WTC11 (cell line): ENCODE results near the gene MYH14. TPM values are rescaled to one million over a fixed set of nuclear protein-coding genes. Genes with fewer than 3 reads are reported as not detected.

Source experiments
- ATAC-seq: fragments of 200-7000 bp; cut with Tn5 transposase; 2 replicates; pipeline ENCODE4 v1.10.0; 2021; ENCODE audit warnings: mild to moderate bottlenecking, moderate library complexity
- CTCF ChIA-PET: fragments of 300-600 bp; sonication (Branson Sonifier 250); formaldehyde crosslinking; loops from one replicate; lab custom pipeline; 2021; ENCODE audit warnings: antibody characterized with exemption; lab: Charles Lee
- POLR2A ChIA-PET: fragments of 350-600 bp; sonication (Branson Sonifier 250); formaldehyde crosslinking; loops from one replicate; lab custom pipeline; 2021; ENCODE audit warnings: antibody characterized with exemption; lab: Charles Lee
- DNase-seq: peaks from one replicate; pipeline ENCODE4 v3.0.0; 2021; ENCODE audit warnings: low spot score
- H3K27ac Mint-ChIP-seq: 2 replicates; pipeline ENCODE4 v1.8.0; 2021; ENCODE audit warnings: mixed read lengths
- H3K27me3 Mint-ChIP-seq: 2 replicates; pipeline ENCODE4 v1.8.0; 2021; ENCODE audit warnings: low read depth, mild to moderate bottlenecking, moderate library complexity, mixed read lengths
- H3K36me3 Mint-ChIP-seq: 2 replicates; pipeline ENCODE4 v1.8.0; 2021; ENCODE audit warnings: mixed read lengths
- H3K4me1 Mint-ChIP-seq: 2 replicates; pipeline ENCODE4 v1.8.0; 2022; ENCODE audit warnings: mixed read lengths
- H3K4me3 Mint-ChIP-seq: 2 replicates; pipeline ENCODE4 v1.8.0; 2021; ENCODE audit warnings: mild to moderate bottlenecking, moderate library complexity, mixed read lengths
- H3K9me3 Mint-ChIP-seq: 2 replicates; pipeline ENCODE4 v1.8.0; 2021; ENCODE audit warnings: mixed read lengths
- CREM ChIP-seq: sonication (generic); formaldehyde crosslinking; IDR thresholded peaks from 2 replicates; pipeline ENCODE4 v1.8.1; 2022; ENCODE audit warnings: mild to moderate bottlenecking, missing genetic modification reagents, moderate library complexity
- GRHL2 ChIP-seq: fragments of 250-450 bp; sonication (Bioruptor Pico); IDR thresholded peaks from 2 replicates; pipeline ENCODE4 v1.8.0; 2022; ENCODE audit warnings: mild to moderate bottlenecking, moderate library complexity; ENCODE audit not compliant: insufficient replicate concordance, severe bottlenecking
- HMGA2 ChIP-seq: fragments of 250-450 bp; sonication (Bioruptor Pico); IDR thresholded peaks from 2 replicates; pipeline ENCODE4 v1.4.0; 2021; ENCODE audit warnings: mild to moderate bottlenecking, moderate library complexity
- JAZF1 ChIP-seq: fragments of 250-450 bp; sonication (Bioruptor Pico); IDR thresholded peaks from 2 replicates; pipeline ENCODE4 v1.9.0; 2021; ENCODE audit warnings: moderate library complexity, mild to moderate bottlenecking, inconsistent platforms
- MXD4 ChIP-seq: fragments of 250-450 bp; sonication (Bioruptor Pico); IDR thresholded peaks from 2 replicates; pipeline ENCODE4 v1.8.0; 2021; ENCODE audit warnings: mild to moderate bottlenecking, moderate library complexity, borderline replicate concordance
- NR3C1 ChIP-seq: sonication (generic); formaldehyde crosslinking; conservative IDR thresholded peaks from 2 replicates; pipeline ENCODE4 v1.8.1; 2023; ENCODE audit warnings: low read depth, mild to moderate bottlenecking, missing genetic modification reagents
- OVOL2 ChIP-seq: fragments of 250-450 bp; sonication (Bioruptor Pico); IDR thresholded peaks from 2 replicates; pipeline ENCODE4 v1.9.0; 2021; ENCODE audit warnings: mild to moderate bottlenecking, borderline replicate concordance
- RELA ChIP-seq: sonication (generic); formaldehyde crosslinking; IDR thresholded peaks from 2 replicates; pipeline ENCODE4 v1.8.1; 2022; ENCODE audit warnings: missing genetic modification reagents, mild to moderate bottlenecking, borderline replicate concordance
- TCF7 ChIP-seq: sonication (generic); formaldehyde crosslinking; IDR thresholded peaks from 2 replicates; pipeline ENCODE4 v1.8.0; 2022; ENCODE audit warnings: mild to moderate bottlenecking, low read depth, missing genetic modification reagents, moderate library complexity
- ZNF219 ChIP-seq: sonication (generic); formaldehyde crosslinking; IDR thresholded peaks from 2 replicates; pipeline ENCODE4 v1.8.0; 2023; ENCODE audit warnings: missing genetic modification reagents, mild to moderate bottlenecking, borderline replicate concordance
- ZNF423 ChIP-seq: fragments of 250-450 bp; sonication (Bioruptor Pico); IDR thresholded peaks from 2 replicates; pipeline ENCODE4 v2.1.2; 2022; ENCODE audit warnings: mild to moderate bottlenecking, moderate library complexity
- total RNA-seq: library from RNA; stranded (reverse); gene quantifications from 3 replicates; pipeline ENCODE4 v1.2.3, GENCODE V29; 2021
- TF ChIP-seq, protein P1 (sequence below): sonication (generic); formaldehyde crosslinking; IDR thresholded peaks from 2 replicates; pipeline ENCODE4 v1.8.0; 2022; ENCODE audit warnings: mild to moderate bottlenecking, missing genetic modification reagents
- TF ChIP-seq, protein P2 (sequence below): sonication (generic); formaldehyde crosslinking; IDR thresholded peaks from 2 replicates; pipeline ENCODE4 v1.8.1; 2023; ENCODE audit warnings: mild to moderate bottlenecking, missing genetic modification reagents
- TF ChIP-seq, protein P3 (sequence below): fragments of 250-450 bp; sonication (Bioruptor Pico); conservative IDR thresholded peaks from 2 replicates; pipeline ENCODE4 v1.9.0; 2021; ENCODE audit warnings: mild to moderate bottlenecking
- TF ChIP-seq, protein P4 (sequence below): sonication (generic); formaldehyde crosslinking; IDR thresholded peaks from 2 replicates; pipeline ENCODE4 v1.8.1; 2022; ENCODE audit warnings: low read depth, mild to moderate bottlenecking, moderate library complexity, missing genetic modification reagents, borderline replicate concordance

The MYH14 gene
- total RNA-seq, 1 experiment from 2014 or later, result 25.8 TPM

DNA sequence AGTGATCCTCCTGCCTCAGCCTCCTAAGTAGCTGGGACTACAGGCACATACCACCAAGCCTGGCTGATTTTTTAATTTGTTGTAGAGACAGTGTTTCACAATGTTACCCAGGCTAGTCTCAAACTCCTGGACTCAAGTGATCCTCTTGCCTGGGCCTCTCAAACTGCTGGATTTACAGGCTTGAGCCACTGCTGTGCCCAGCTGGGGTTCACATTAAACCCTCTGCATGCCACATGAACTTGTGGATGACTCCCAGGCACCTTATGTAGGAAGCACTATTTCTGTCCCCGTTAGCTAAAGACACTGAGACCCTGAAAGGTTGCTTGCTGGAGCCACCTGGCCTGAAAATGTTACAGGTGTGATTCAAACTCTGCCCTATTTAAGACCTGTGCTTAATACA lies 10.5 kb downstream of the MYH14 start:
- DNase-seq, result no peak
- POLR2A ChIA-PET, result no interaction called here
- no peak for TF ChIP-seq MXD4 (CRISPR knock-in tag)
- TF ChIP-seq, protein P1, sequence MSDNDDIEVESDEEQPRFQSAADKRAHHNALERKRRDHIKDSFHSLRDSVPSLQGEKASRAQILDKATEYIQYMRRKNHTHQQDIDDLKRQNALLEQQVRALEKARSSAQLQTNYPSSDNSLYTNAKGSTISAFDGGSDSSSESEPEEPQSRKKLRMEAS (CRISPR knock-in tag), result no peak
- no peak for TF ChIP-seq ZNF219 (CRISPR knock-in tag)
- TF ChIP-seq, all 79 proteins: peak for 0
- Mint-ChIP-seq H3K36me3 (peaks cover 27% of the 10 kb centered on the region), H3K27me3 (no peaks in the 10 kb centered on the region), H3K27ac (peak overlapping the region; percentile 57; the same call in 1 of the 2 replicates), H3K4me3 (no peak overlapping the region), H3K9me3 (peaks cover 8% of the 10 kb centered on the region), H3K4me1 (peaks cover 11% of the 10 kb centered on the region)
- no peak for ATAC-seq
- CTCF ChIA-PET, result interaction anchor here (1.0 to 3.5 kb wide), 5 partner anchors 9 to 48 kb away, joined by 3 to 14 read pairs (median 5); no protein-coding TSS in a partner anchor

DNA sequence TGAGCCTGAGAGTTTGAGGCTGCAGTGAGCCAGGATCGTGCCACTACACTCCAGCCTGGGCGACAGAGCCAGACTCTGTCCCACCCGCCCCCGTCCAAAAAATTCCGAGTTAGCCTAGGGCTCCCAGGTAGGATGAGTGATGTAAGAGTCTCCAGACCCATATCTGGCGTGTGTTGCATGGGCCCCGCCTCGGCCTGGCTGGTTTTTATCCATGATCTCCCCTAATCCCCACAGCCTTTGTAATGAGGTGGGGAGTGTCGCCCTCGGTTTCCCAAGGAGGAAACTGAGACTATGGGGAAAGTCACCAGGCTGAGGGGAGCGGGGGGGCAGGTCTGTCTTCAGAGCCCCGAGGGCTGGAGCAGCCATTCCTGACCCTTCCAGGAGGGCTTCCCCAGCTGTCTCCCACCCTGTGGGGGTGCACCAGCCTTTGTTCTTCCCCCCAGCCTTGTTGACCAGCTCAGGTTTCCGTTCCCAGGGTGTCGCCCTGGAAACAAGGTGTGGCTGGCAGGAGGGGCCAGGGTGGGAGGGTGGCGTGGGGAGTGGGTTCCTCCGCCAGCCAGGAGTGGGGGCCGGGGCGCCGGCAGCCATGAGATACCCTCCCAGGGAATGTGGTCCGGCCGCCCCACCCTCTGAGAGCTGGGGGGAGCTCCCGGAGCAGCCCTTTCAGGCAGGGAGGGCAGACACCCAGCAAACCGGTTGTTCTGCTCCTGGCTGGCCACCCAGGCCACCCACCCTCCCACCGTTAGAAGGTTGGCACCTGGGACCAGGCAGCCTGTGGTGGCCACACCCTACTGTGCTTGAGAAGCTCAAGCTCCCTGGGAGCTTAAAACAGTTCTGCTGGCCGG lies 11.5 kb downstream of the MYH14 start:
- ChIA-PET CTCF (interaction anchor here (0.6 to 3.5 kb wide), 13 partner anchors 12 to 1722 kb away, joined by 3 to 14 read pairs (median 3); partner anchors contain the start of gene KCNC3), POLR2A (interaction anchor here (0.6 to 1.2 kb wide), 3 partner anchors 19 to 114 kb away, joined by 3 read pairs; partner anchors contain the start of gene KCNC3)
- TF ChIP-seq ZNF423 (CRISPR knock-in tag), result peak; percentile 53; the same call in 1 of the 2 replicates
- TF ChIP-seq, protein P2, sequence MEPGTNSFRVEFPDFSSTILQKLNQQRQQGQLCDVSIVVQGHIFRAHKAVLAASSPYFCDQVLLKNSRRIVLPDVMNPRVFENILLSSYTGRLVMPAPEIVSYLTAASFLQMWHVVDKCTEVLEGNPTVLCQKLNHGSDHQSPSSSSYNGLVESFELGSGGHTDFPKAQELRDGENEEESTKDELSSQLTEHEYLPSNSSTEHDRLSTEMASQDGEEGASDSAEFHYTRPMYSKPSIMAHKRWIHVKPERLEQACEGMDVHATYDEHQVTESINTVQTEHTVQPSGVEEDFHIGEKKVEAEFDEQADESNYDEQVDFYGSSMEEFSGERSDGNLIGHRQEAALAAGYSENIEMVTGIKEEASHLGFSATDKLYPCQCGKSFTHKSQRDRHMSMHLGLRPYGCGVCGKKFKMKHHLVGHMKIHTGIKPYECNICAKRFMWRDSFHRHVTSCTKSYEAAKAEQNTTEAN (CRISPR knock-in tag), result no peak
- Mint-ChIP-seq H3K27me3 (no peaks in the 10 kb centered on the region), H3K4me1 (peaks cover 11% of the 10 kb centered on the region), H3K36me3 (peaks cover 27% of the 10 kb centered on the region), H3K27ac (no peak overlapping the region), H3K4me3 (no peak overlapping the region), H3K9me3 (peaks cover 8% of the 10 kb centered on the region)
- peak; percentile 61; the same call in 1 of the 2 replicates for ATAC-seq
- DNase-seq, result peak; percentile 55

DNA sequence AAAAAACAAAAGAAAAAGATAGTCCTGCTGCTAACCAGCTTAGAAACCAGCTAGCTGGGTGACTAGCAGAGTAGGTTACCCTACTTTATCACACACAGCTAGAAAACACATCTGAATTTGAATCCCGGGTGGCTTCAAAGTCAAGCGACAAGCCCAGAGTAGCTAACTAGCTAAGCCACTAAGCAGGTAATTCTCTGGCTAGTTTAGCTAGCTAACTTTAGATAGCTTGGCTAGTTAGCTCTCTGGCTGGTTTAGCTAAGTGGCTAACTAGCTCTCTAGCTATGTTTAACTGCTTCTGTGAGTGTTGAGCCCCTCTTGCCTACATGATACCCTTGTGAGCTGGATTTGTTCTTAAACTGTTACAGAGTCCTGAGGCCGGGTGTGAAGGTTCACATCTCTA lies 12.4 kb downstream of the MYH14 start:
- TF ChIP-seq NR3C1 (CRISPR knock-in tag), result no peak
- no peak for TF ChIP-seq CREM (CRISPR knock-in tag)
- no peak for TF ChIP-seq RELA
- TF ChIP-seq OVOL2, result no peak
- TF ChIP-seq, protein P3, sequence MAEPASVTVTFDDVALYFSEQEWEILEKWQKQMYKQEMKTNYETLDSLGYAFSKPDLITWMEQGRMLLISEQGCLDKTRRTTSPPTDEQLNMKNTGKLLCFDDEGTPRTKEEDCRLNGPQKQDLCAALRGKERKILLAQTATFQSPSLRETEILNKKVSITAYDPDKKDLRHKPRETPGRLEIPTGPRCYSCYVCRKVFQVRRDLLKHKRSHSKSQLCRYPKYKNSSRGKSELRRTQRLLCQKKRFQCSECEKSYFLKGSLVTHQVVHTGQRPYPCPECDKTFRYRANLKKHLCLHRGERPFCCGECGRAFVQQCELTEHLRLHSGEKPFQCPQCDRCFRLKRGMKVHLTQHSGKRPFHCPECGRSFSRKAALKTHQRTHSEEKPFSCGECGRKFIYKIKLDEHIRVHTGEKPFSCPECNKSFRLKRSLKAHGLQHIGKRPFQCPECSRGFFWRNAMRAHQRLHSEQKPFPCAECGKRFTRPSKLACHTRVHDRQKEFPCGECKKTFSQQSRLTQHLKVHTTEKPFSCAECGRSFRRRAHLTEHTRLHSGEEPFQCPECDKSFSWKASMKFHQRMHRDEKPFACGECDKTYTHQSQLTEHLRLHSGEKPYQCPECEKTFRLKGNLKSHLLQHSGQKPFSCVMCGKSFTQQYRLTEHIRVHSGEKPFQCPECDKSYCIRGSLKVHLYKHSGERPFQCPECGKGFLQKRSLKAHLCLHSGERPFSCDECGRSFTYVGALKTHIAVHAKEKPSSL, result no peak
- TF ChIP-seq GRHL2, result no peak
- TF ChIP-seq JAZF1 (CRISPR knock-in tag), result no peak
- TF ChIP-seq, protein P4, sequence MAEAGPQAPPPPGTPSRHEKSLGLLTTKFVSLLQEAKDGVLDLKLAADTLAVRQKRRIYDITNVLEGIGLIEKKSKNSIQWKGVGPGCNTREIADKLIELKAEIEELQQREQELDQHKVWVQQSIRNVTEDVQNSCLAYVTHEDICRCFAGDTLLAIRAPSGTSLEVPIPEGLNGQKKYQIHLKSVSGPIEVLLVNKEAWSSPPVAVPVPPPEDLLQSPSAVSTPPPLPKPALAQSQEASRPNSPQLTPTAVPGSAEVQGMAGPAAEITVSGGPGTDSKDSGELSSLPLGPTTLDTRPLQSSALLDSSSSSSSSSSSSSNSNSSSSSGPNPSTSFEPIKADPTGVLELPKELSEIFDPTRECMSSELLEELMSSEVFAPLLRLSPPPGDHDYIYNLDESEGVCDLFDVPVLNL, result no peak
- no peak for TF ChIP-seq HMGA2
- TF ChIP-seq TCF7 (CRISPR knock-in tag), result no peak
- no peak for TF ChIP-seq ZNF423 (CRISPR knock-in tag)
- TF ChIP-seq, all 79 proteins: peak for 0
- Mint-ChIP-seq H3K36me3 (peaks cover 26% of the 10 kb centered on the region), H3K27me3 (no peaks in the 10 kb centered on the region), H3K27ac (0 out of 2 replicates have a peak overlapping the region, but pooled peaks have one; percentile 11), H3K9me3 (peaks cover 8% of the 10 kb centered on the region), H3K4me1 (peaks cover 11% of the 10 kb centered on the region), H3K4me3 (no peak overlapping the region)
- ChIA-PET POLR2A (interaction anchor here (0.6 to 1.2 kb wide), 2 partner anchors 18 to 29 kb away, joined by 3 read pairs; no protein-coding TSS in a partner anchor), CTCF (interaction anchor here (0.7 to 3.5 kb wide), 7 partner anchors 13 to 50 kb away, joined by 3 to 14 read pairs (median 5); no protein-coding TSS in a partner anchor)
- ATAC-seq (no peak), DNase-seq (no peak)
